ENCODE data around the gene ZNF195.

ZNF195 gene

DNA sequence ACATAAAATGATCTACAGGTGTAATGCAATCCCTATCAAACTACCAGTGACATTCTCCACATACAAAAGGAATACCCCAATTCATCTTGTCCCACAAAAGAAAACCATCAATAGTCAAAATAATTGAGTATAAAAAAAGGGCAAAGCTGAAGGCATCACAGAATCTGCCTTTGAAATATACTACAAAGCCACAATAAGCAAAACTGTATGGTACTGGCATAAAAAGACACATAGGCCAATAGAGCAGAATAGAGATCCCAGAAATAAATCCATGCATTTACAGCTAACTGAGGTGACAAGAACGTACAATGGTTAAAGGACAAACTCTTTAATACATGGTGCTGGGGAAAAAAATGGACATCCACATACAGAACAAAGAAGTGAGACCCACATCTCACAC is 31.8 kb downstream of the ZNF195 start:
- CTCF ChIA-PET: no interaction called here

DNA sequence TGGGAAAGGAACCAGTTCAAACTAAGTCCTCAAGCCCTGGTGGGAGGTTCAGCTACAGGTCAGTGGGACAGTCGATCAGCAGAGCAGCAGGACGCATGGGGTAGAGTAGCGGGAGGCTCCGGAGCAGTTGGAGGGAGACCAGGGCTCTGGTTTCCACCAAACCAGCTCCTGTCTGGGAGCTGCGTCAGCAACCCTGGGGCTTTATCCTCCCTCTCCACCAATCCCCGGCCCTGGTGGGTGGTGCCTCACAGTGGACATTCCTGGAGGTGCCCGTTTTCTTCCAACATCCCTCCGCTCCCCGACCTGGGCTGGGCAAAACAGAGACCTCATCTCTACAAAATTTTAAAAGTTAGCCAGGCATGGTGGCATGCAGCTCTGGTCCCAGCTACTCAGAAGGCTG is 32.4 kb downstream of the ZNF195 start:
- POLR2A ChIA-PET: no interaction called here
- H3K4me3 ChIP-seq (ENCODE audit: low read depth, low read length): no peak overlapping the region
- TF ChIP-seq ZNF555 (tag by site-specific recombination; conservative IDR thresholded peaks at IDR 0.05) (no peak), ZNF341 (tag by site-specific recombination; IDR thresholded peaks at IDR 0.05; ENCODE audit: low read depth) (no peak), SP7 (tag by site-specific recombination; IDR thresholded peaks at IDR 0.05) (no peak), SCRT2 (tag by site-specific recombination; IDR thresholded peaks at IDR 0.05) (no peak), ZNF610 (tag by site-specific recombination; IDR thresholded peaks at IDR 0.05; ENCODE audit: borderline replicate concordance) (no peak), ZNF324 (tag by site-specific recombination; IDR thresholded peaks at IDR 0.05) (no peak), GLI4 (tag by site-specific recombination; IDR thresholded peaks at IDR 0.05) (no peak), ZNF510 (tag by site-specific recombination; IDR thresholded peaks at IDR 0.05; ENCODE audit: insufficient replicate concordance) (no peak)
- TF ChIP-seq, protein P1, sequence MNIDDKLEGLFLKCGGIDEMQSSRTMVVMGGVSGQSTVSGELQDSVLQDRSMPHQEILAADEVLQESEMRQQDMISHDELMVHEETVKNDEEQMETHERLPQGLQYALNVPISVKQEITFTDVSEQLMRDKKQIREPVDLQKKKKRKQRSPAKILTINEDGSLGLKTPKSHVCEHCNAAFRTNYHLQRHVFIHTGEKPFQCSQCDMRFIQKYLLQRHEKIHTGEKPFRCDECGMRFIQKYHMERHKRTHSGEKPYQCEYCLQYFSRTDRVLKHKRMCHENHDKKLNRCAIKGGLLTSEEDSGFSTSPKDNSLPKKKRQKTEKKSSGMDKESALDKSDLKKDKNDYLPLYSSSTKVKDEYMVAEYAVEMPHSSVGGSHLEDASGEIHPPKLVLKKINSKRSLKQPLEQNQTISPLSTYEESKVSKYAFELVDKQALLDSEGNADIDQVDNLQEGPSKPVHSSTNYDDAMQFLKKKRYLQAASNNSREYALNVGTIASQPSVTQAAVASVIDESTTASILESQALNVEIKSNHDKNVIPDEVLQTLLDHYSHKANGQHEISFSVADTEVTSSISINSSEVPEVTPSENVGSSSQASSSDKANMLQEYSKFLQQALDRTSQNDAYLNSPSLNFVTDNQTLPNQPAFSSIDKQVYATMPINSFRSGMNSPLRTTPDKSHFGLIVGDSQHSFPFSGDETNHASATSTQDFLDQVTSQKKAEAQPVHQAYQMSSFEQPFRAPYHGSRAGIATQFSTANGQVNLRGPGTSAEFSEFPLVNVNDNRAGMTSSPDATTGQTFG (tag by site-specific recombination; IDR thresholded peaks at IDR 0.05; ENCODE audit: borderline replicate concordance): no peak
- TF ChIP-seq, protein P2, sequence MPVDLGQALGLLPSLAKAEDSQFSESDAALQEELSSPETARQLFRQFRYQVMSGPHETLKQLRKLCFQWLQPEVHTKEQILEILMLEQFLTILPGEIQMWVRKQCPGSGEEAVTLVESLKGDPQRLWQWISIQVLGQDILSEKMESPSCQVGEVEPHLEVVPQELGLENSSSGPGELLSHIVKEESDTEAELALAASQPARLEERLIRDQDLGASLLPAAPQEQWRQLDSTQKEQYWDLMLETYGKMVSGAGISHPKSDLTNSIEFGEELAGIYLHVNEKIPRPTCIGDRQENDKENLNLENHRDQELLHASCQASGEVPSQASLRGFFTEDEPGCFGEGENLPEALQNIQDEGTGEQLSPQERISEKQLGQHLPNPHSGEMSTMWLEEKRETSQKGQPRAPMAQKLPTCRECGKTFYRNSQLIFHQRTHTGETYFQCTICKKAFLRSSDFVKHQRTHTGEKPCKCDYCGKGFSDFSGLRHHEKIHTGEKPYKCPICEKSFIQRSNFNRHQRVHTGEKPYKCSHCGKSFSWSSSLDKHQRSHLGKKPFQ (tag by site-specific recombination; IDR thresholded peaks at IDR 0.05): no peak
- TF ChIP-seq, protein P3, sequence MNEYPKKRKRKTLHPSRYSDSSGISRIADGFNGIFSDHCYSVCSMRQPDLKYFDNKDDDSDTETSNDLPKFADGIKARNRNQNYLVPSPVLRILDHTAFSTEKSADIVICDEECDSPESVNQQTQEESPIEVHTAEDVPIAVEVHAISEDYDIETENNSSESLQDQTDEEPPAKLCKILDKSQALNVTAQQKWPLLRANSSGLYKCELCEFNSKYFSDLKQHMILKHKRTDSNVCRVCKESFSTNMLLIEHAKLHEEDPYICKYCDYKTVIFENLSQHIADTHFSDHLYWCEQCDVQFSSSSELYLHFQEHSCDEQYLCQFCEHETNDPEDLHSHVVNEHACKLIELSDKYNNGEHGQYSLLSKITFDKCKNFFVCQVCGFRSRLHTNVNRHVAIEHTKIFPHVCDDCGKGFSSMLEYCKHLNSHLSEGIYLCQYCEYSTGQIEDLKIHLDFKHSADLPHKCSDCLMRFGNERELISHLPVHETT (tag by site-specific recombination; IDR thresholded peaks at IDR 0.05): no peak
- no peaks in the 10 kb centered on the region for H3K9me3 ChIP-seq (ENCODE audit: control insufficient read depth, insufficient read depth, low read depth, low read length)
- CTCF ChIA-PET: interaction anchor here (1.4 kb wide), 1 partner anchor 62 kb away, joined by 6 read pairs; no protein-coding TSS in a partner anchor
- no peaks in the 10 kb centered on the region for H3K36me3 ChIP-seq (ENCODE audit: control insufficient read depth in 2 of 2, insufficient read depth in 1 of 2, low read length in 2 of 2)
- no peak overlapping the region for H3K27ac ChIP-seq (ENCODE audit: extremely low read depth, low read depth, low read length)
- H3K4me1 ChIP-seq (ENCODE audit: control insufficient read depth, insufficient read depth, low read length): no peaks in the 10 kb centered on the region

More for the DNA sequence above, 31.8 kb downstream of the ZNF195 start:
- no peaks in the 10 kb centered on the region for H3K9me3 ChIP-seq (ENCODE audit: control insufficient read depth, insufficient read depth, low read depth, low read length)
- POLR2A ChIA-PET: no interaction called here
- no peaks in the 10 kb centered on the region for H3K4me1 ChIP-seq (ENCODE audit: control insufficient read depth, insufficient read depth, low read length)
- H3K27ac ChIP-seq (ENCODE audit: extremely low read depth, low read depth, low read length): no peak overlapping the region
- H3K4me3 ChIP-seq (ENCODE audit: low read depth, low read length): no peak overlapping the region
- TF ChIP-seq, protein P4, sequence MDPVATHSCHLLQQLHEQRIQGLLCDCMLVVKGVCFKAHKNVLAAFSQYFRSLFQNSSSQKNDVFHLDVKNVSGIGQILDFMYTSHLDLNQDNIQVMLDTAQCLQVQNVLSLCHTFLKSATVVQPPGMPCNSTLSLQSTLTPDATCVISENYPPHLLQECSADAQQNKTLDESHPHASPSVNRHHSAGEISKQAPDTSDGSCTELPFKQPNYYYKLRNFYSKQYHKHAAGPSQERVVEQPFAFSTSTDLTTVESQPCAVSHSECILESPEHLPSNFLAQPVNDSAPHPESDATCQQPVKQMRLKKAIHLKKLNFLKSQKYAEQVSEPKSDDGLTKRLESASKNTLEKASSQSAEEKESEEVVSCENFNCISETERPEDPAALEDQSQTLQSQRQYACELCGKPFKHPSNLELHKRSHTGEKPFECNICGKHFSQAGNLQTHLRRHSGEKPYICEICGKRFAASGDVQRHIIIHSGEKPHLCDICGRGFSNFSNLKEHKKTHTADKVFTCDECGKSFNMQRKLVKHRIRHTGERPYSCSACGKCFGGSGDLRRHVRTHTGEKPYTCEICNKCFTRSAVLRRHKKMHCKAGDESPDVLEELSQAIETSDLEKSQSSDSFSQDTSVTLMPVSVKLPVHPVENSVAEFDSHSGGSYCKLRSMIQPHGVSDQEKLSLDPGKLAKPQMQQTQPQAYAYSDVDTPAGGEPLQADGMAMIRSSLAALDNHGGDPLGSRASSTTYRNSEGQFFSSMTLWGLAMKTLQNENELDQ (tag by site-specific recombination; IDR thresholded peaks at IDR 0.05; ENCODE audit: low read depth): no peak
- TF ChIP-seq SETDB1 (IDR thresholded peaks at IDR 0.05; ENCODE audit: insufficient read length, low read length) (peak; percentile 53), ZNF354C (tag by site-specific recombination; IDR thresholded peaks at IDR 0.05; ENCODE audit: borderline replicate concordance, low read depth) (no peak), ZNF404 (tag by site-specific recombination; IDR thresholded peaks at IDR 0.05) (no peak)
- H3K36me3 ChIP-seq (ENCODE audit: control insufficient read depth in 2 of 2, insufficient read depth in 1 of 2, low read length in 2 of 2): no peaks in the 10 kb centered on the region
